ENCODE results near the gene SUN2.

Gene SUN2

GRCh38 chr22:38697425-38698089 is 58.2 kb downstream of the SUN2 start:
- ChIA-PET POLR2A (interaction anchor here (0.5 to 8.0 kb wide), 5 partner anchors 8 to 43 kb away, joined by 3 to 60 read pairs (median 10); partner anchors contain the start of genes GTPBP1 and TOMM22), CTCF (interaction anchor here (0.5 to 2.9 kb wide), 6 partner anchors 16 to 645 kb away, joined by 4 to 20 read pairs (median 5); partner anchors contain the start of gene TOMM22)
- Histone ChIP-seq H3K36me3 (ENCODE audit: control insufficient read depth in 2 of 2, insufficient read depth in 1 of 2, low read length in 2 of 2) (peaks cover 4 to 43% of the 10 kb centered on the region in 2 experiments; a peak in 2 of 3 replicates), H3K9me3 (ENCODE audit: control insufficient read depth, insufficient read depth, low read depth, low read length) (no peaks in the 10 kb centered on the region), H3K4me1 (ENCODE audit: control insufficient read depth, insufficient read depth, low read length) (peaks cover 3% of the 10 kb centered on the region; the same call in 1 of the 2 replicates), H3K27ac (ENCODE audit: extremely low read depth, low read depth, low read length) (peak overlapping the region; percentile 55; the same call in 1 of the 2 replicates), H3K4me3 (ENCODE audit: low read depth, low read length) (peak overlapping the region; percentile 76)
- TF ChIP-seq ZNF157 (tag by site-specific recombination; IDR thresholded peaks at IDR 0.05): no peak
- no peak for TF ChIP-seq SP2 (tag by site-specific recombination; IDR thresholded peaks at IDR 0.05)
- TF ChIP-seq ZNF692 (tag by site-specific recombination; IDR thresholded peaks at IDR 0.05): no peak
- no peak for TF ChIP-seq PRDM6 (tag by site-specific recombination; IDR thresholded peaks at IDR 0.05)
- no peak for TF ChIP-seq ZNF624 (tag by site-specific recombination; IDR thresholded peaks at IDR 0.05)
- TF ChIP-seq ZNF426 (tag by site-specific recombination; IDR thresholded peaks at IDR 0.05): no peak
- 0 out of 2 replicates have a peak, but pooled peaks have one; percentile 16 for TF ChIP-seq ZBTB6 (tag by site-specific recombination; IDR thresholded peaks at IDR 0.05)
- peak; percentile 61; the same call in 1 of the 2 replicates for TF ChIP-seq SCRT2 (tag by site-specific recombination; IDR thresholded peaks at IDR 0.05)
- TF ChIP-seq ZNF600 (tag by site-specific recombination; IDR thresholded peaks at IDR 0.05): peak; percentile 56
- TF ChIP-seq ZNF391 (tag by site-specific recombination; IDR thresholded peaks at IDR 0.05; ENCODE audit: borderline replicate concordance, low read depth): no peak
- peak; percentile 51; the same call in 1 of the 2 replicates for TF ChIP-seq ZNF398 (tag by site-specific recombination; IDR thresholded peaks at IDR 0.05)
- no peak for TF ChIP-seq ZNF837 (tag by site-specific recombination; IDR thresholded peaks at IDR 0.05)
- TF ChIP-seq ZNF558 (tag by site-specific recombination; IDR thresholded peaks at IDR 0.05): peak; percentile 25; the same call in 1 of the 2 replicates
- TF ChIP-seq ZSCAN16 (tag by site-specific recombination; IDR thresholded peaks at IDR 0.05): 0 out of 2 replicates have a peak, but pooled peaks have one; percentile 69
- TF ChIP-seq ZNF140 (tag by site-specific recombination; IDR thresholded peaks at IDR 0.05): no peak
- TF ChIP-seq ZSCAN30 (tag by site-specific recombination; IDR thresholded peaks at IDR 0.05): 0 out of 2 replicates have a peak, but pooled peaks have one; percentile 5
- TF ChIP-seq ZNF544 (tag by site-specific recombination; IDR thresholded peaks at IDR 0.05): no peak
- TF ChIP-seq ZNF19 (tag by site-specific recombination; IDR thresholded peaks at IDR 0.05; ENCODE audit: low read depth): no peak
- TF ChIP-seq PRDM10 (tag by site-specific recombination; IDR thresholded peaks at IDR 0.05): no peak
- TF ChIP-seq ZNF629 (tag by site-specific recombination; IDR thresholded peaks at IDR 0.05): no peak

Data from HEK293 (cell line).